ENCODE data around the gene AMZ1.

- TF ChIP-seq CTCF (IDR thresholded peaks at IDR 0.05) (no peak), POLR2A (IDR thresholded peaks at IDR 0.05) (no peak)
These were observed 47.5 kb upstream of the AMZ1 start for GRCh38 chr7:2640482-2640830.

Measured in body of pancreas (tissue), 4 donors.